ENCODE data around the gene TNP2.

Gene TNP2

DNA sequence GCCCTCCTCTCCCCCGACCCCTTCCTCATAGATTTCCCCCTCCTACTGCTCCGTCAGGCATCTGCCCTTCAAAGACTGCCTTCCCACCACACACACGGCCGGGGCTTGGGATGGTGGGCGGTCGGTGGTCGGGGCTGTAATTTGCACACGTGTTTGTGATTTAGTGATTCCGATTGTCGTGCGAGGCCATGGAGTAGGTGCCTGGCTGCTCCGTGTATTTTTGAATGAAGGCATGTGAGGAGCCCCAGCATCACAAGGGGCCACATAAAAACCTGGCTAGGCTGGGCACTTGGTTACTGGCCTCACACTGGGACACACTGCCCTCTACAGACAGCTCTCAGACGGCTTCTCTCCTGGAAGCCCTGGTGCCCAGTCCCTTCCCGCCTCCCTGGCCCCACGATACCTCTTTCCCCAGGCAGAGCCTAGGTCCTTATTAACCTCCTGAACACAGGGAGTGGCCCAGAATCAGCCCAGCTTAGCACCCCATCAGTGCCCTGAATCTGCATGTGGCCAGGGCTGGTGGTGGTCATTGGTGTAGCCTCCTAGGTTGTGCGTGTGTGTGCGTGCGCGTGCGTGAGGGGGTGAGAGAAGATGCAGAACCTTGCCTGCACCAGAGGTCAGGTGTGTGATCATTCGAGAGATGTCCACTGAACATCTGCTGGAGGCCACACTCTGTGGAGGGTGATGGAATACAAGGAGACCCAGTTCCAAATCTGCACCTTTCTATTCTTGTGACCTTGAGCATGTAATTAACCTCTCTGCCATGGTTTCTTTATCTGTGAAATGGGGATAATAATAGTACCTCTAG is 11.8 kb downstream of the TNP2 start:
- H3K27ac ChIP-seq: no peak overlapping the region; the same call in 1 of the 2 replicates
- TF ChIP-seq ZFX (IDR thresholded peaks at IDR 0.05): no peak
- TF ChIP-seq, protein P1, sequence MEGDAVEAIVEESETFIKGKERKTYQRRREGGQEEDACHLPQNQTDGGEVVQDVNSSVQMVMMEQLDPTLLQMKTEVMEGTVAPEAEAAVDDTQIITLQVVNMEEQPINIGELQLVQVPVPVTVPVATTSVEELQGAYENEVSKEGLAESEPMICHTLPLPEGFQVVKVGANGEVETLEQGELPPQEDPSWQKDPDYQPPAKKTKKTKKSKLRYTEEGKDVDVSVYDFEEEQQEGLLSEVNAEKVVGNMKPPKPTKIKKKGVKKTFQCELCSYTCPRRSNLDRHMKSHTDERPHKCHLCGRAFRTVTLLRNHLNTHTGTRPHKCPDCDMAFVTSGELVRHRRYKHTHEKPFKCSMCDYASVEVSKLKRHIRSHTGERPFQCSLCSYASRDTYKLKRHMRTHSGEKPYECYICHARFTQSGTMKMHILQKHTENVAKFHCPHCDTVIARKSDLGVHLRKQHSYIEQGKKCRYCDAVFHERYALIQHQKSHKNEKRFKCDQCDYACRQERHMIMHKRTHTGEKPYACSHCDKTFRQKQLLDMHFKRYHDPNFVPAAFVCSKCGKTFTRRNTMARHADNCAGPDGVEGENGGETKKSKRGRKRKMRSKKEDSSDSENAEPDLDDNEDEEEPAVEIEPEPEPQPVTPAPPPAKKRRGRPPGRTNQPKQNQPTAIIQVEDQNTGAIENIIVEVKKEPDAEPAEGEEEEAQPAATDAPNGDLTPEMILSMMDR (conservative IDR thresholded peaks at IDR 0.05): peak; percentile 89

DNA sequence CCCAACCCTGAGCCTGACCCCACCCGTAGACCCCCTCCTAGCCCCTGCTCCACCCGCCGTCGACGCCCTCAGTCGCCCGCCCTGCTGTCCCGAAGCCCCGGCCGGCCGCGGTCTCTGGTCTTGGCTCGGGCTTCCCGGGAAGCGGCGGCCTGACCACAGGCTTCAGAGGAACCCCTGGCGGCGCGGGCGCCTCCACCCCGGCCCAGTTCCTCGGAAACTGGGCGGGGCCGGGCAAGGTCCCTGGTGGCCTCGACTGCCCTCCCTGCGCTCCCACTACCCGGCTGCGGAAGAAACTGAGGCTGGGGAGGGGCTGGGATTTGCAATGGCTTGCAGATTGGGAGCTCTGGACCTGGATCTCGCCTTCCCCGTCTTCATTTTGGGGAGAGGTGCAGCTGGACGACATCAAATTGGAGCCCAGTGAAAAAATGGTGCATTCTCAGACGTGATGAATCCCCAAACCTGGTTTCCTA is 12.4 kb downstream of the TNP2 start:
- H3K27ac ChIP-seq: peak overlapping the region; percentile 64; the same call in 1 of the 2 replicates
- TF ChIP-seq, protein P1 (conservative IDR thresholded peaks at IDR 0.05): no peak
- TF ChIP-seq ZFX (IDR thresholded peaks at IDR 0.05): no peak

DNA sequence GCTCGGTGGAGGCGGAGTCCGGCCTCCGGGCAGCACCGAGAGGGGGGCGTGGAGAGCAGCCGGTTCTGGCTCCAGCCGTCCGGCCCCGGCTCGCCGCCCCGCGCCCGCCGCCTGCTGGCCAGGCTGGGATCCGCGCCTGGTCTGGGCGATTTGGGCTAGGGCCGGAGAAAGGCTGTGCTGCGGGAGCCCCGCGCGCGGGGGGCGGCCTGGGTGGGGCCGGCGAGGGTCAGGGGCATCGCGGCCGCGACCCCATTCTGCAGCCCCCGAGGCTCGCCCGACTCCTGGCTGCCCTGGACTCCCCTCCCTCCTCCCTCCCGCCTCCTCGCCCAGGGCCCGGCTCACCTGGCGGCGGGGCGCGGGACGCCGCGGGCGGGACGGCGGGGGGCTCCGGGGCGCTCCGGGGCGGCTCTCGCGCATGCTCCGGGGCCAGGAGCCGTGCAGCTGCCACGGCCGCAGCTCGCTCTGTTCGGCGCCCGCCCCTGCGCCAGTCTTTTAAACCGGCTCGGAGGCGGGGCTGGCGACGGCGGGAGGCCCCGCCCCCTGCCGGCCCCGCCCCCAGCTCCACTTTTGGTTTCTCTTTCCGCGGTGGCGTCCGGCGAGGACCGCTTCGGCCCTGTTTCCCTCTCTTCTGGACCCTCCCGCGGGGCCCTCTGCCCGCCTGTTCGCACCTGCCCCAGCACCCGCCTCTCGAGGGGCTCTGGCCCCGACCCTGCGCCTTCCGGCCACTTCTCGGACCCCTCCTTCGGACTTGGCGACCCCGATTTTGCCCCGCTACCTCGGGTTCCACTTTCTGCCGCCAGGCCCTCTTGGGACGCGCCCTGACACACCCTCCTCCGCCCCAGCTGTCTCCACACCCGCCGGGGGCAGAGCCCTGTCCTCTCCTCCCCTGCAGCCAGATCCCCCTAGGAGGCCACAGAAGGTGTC is 13.1 kb downstream of the TNP2 start, which contains the start of gene SOCS1:
TSS of gene SOCS1 (minus strand) at position 468 of the 924 bp plus-strand sequence. CDS start 726 bp downstream, outside the sequence.
- H3K27ac ChIP-seq: peak within 1 kb of the TSS; percentile 64

DNA sequence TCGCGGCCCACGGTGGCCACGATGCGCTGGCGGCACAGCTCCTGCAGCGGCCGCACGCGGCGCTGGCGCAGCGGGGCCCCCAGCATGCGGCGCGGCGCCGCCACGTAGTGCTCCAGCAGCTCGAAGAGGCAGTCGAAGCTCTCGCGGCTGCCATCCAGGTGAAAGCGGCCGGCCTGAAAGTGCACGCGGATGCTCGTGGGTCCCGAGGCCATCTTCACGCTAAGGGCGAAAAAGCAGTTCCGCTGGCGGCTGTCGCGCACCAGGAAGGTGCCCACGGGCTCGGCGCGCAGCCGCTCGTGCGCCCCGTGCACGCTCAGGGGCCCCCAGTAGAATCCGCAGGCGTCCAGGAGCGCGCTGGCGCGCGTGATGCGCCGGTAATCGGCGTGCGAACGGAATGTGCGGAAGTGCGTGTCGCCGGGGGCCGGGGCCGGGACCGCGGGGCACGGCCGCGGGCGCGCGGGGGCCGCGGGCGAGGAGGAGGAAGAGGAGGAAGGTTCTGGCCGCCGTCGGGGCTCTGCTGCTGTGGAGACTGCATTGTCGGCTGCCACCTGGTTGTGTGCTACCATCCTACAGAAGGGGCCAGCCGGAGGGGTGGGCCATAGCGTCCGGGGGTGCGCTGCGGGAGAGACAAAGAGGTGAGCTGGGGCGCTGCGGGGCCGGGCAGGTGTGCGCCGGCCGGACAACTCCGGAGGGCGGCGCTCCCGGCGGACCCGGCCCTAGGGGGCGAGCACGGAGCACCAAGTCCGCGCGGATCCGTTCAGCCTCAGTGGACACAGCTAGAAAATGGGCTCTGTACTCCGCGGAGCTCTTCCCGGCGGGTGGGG is 14.0 kb downstream of the TNP2 start:
- TF ChIP-seq, protein P1 (conservative IDR thresholded peaks at IDR 0.05): no peak
- TF ChIP-seq ZFX (IDR thresholded peaks at IDR 0.05): no peak
- peak overlapping the region; percentile 64; the same call in 1 of the 2 replicates for H3K27ac ChIP-seq

More for the DNA sequence above, 13.1 kb downstream of the TNP2 start, which contains the start of gene SOCS1:
- TF ChIP-seq, protein P1 (conservative IDR thresholded peaks at IDR 0.05): peak; percentile 97
- peak; percentile 31; the same call in 1 of the 2 replicates for TF ChIP-seq ZFX (IDR thresholded peaks at IDR 0.05)

DNA sequence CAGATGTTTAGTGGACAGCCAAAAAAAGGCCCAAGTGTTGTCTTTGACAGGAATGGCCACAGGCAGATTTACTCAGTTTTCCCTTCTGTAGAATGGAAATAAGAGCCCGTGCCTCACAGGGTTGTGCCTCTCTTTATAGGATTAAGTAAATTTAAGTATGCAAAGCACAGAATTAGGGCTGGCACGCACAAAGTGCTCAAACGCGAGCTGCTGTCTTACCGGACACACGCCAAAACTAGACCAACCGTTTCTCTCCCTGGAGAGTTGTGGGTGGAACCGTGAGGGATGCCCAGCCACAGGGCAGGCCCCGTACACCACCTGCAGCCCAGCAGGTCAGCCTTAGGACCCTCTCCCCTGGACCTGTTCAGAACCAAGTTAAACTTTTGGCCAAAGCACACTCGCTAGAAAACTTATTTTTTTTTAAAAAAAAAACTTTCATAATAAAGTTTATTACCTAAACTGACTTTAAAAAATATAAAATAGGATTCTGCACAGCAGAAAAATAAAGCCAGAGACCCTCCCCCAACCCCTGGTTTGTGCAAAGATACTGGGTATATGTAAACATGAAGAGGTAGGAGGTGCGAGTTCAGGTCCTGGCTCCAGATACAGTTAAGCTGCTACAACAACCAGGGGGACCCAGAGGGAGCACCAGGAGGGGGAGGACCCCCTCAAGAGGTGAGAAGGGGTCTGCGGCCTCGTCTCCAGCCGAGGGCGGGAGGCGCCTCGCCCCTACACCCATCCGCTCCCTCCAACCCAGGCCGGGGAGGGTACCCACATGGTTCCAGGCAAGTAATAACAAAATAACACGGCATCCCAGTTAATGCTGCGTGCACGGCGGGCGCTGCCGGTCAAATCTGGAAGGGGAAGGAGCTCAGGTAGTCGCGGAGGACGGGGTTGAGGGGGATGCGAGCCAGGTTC is 14.9 kb downstream of the TNP2 start:
- TF ChIP-seq ZFX (IDR thresholded peaks at IDR 0.05): no peak
- TF ChIP-seq, protein P1 (conservative IDR thresholded peaks at IDR 0.05): no peak
- no peak overlapping the region for H3K27ac ChIP-seq
